ENCODE results near the gene CRYGB.
"Not testable (repeated sequence)": the region's sequence is repeated elsewhere in the genome, so short reads cannot be mapped to it uniquely, and the experiment has no call there.

CRYGB gene

GRCh38 chr2:208112273-208112745 lies 33.6 kb downstream of the CRYGB start:
- DNase-seq = not testable (repeated sequence)

DNA sequence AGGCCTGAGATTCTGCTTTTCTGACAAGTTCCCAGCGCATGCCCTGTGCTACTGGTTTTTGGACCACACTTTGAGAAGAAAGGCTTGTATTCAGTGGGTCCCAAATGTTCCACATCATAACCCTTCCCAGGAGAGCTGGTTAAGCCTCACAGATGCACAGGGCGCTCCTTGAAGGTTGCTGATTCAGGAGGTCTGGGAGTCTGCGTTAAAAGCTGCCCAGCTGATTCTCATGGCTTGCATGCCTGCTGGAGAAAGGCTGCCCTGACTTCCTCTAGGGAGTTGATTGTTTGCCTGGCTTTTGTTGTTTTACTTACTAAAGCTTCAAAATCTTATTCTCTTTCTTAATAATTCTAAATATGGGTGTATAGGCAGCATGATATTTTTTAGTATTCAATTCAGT lies 42.3 kb downstream of the CRYGB start:
- no peak for DNase-seq

DNA sequence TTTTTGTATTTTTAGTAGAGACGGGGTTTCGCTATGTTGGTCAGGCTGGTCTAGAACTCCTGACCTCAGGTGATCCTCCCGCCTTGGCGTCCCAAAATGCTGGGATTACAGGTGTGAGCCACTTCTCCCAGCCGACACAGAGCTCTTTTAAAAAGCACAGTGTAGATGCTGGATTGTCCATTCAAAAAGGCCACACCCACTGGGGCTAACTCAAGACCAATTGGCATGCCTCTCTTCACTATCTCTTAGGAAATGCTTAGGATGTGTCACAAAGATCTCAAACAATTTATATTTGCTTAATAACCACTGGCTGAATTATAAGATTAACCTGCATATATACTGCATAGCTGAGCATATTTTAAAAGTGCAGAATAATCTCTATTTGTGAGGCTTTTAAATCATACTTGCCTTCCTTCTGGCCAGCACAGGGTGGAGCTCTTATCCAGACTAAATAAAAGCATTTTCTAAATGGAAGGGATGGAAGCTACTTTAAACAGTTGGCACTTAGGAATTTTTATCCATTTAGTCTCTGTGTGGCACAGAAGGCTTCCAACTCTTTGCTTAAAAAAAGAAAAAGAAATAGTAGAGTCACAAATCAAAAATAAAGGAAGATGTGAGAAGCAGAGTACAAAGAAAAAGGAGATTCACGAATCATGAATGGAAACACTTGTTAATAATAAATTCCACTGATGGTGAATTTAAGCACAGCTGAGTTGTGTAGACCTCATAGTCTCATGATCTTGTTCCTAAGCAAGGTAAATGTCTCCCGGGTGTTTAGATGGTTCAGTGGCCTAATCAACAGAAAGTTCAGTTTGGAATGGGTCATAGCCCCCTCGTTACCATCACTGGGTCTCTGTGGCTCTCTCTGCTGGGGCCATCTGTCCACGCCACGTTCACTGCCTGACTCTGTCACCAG lies 44.0 kb downstream of the CRYGB start:
- no peak for DNase-seq

DNA sequence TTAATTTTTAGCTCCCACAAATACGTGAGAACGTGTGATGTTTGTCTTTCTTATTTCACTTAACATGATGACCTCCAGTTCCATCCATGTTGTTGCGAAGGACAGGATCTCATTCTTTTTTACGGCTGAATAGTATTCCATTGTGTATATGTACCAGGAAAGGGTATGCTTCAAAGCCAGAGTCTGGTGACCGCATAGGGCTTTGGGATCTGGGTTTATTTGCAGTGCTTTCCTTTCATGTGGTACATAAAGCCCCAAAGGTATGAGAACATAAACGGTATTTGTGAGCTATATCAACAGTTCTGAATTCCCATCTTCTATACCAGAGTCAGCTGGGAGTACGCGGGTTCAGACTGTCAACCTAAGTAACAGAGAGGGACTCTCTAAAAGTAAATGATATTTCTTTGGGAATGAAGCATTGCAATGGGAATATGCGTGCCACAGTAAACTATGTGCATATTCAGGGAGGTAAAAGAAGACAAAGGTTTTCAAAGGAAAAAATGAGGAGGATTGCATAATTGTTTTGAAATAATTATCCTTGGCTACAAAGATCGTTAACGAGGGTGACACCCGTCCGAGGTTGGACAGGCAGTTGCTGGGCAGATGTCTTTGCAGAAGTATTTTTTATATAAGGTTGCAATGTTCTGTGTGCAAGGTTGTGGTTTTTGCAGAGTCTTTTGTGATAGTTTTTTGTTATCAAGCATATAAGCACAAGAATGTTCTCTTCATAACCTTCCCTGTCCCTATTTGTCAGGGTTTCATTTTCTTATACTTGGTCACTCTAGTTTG lies 46.1 kb downstream of the CRYGB start:
- no peak for DNase-seq

- not testable (repeated sequence) for DNase-seq
These were observed 47.3 kb downstream of the CRYGB start for GRCh38 chr2:208098701-208099100.

DNA sequence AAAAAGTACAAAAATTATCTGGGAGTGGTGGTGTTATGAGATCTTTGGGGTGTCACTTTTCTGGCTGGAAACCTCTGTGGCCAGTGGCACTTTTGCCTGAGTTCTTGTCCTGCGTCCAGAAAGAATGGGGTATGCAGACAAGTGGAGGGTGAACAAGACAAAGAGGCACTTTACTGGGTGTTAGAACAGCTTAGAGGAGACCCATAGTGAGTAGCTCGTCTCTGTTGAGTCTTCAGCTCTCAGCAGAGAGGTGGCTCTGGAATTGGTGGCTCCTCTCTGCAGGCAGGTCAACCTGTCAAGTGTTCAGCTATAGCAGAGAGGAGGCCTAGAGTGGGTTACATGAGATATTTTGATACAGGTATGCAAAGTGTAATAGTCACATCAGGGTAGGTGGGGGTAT lies 47.7 kb downstream of the CRYGB start:
- DNase-seq = no peak

- DNase-seq = peak; percentile 55
These were observed 48.2 kb downstream of the CRYGB start for GRCh38 chr2:208097801-208098200.

DNA sequence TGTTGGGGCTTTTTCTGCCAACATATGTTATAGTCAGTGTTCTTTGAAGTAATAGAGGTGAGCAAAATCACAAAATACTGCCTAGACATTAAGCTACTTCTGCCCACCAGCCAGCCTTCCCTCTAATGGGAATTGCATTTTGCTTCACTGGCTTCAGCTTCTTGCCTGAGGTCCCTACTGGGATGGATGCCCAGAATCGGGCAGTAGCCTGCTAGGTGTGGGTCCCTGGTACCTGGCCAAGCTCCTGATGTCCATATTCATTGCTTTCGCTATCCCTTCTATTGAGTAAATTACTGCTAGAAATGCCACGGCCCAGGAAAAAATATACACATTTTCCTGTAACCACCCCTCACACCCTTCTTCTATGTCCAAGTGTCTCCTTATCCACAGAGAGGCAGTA lies 48.6 kb downstream of the CRYGB start:
- DNase-seq = no peak

DNA sequence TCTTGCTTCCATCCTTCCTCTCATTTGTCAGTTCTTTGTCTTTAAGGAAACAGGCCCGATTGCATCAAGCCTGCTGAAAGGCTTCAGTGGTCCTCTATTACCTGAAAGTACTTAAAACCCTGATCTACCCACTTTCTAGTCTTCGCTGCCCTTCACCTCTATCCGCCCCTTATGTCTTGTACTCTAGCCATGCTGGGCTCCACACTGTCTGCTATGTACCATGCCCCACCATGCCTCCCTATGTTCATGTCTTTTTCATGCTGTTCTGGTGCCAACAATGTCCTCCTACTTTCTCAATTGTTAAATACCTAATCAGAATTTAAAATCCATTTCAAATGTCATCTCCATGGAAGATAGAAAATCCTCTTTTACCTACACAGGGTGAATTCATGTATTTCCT lies 49.9 kb downstream of the CRYGB start:
- DNase-seq = no peak

DNA sequence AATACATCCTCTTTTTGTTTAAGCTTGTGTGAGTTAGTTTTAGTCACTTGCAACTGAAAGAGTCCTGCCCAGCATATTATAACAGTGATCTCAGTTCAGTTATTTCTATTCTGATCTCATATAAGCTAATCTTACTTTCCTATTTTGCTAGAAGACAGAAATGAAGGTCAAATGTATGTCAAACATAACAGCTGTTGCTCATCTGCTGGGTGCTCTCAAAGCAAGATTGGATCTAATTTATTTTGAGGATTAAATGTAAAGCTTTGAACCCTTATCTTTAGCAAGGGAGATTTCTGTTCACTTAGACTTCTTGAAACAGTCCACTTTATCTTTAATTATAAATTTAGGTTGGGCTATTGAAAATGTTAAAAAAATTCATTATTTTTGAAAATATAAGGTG lies 52.8 kb downstream of the CRYGB start:
- DNase-seq = no peak

All from fibroblast of skin of back (primary cell).